Immature natural killer cell (primary cell): Measurements from ENCODE around the gene CHN2. TPM values are rescaled to one million over a fixed set of nuclear protein-coding genes. Genes with fewer than 3 reads are reported as not detected.

Experiments used
- DNase-seq, 3 donors: peaks; one replicate each; pipeline ENCODE4 v3.0.0; 2022; ENCODE audit warnings: mixed read lengths in 1 of 3
- H3K27ac Mint-ChIP-seq, 6 donors: one replicate each; pipeline ENCODE4 v1.8.0; 2020; ENCODE audit warnings: mixed read lengths in 6 of 6, mild to moderate bottlenecking in 5 of 6, inconsistent platforms in 4 of 6, moderate library complexity in 3 of 6
- H3K27me3 Mint-ChIP-seq, 3 donors: one replicate each; pipeline ENCODE4 v1.8.0; 2020 to 2021; ENCODE audit warnings: low read depth in 3 of 3, mild to moderate bottlenecking in 3 of 3, mixed read lengths in 3 of 3, moderate library complexity in 3 of 3, inconsistent platforms in 1 of 3
- H3K36me3 Mint-ChIP-seq, 3 donors: one replicate each; pipeline ENCODE4 v1.8.0; 2020; ENCODE audit warnings: mixed read lengths in 3 of 3, inconsistent platforms in 2 of 3, mild to moderate bottlenecking in 2 of 3
- H3K4me1 Mint-ChIP-seq, 2 donors: one replicate each; pipeline ENCODE4 v1.8.0; 2020; ENCODE audit warnings: inconsistent platforms in 2 of 2, mild to moderate bottlenecking in 2 of 2, mixed read lengths in 2 of 2, moderate library complexity in 1 of 2
- H3K4me3 Mint-ChIP-seq, 5 donors: one replicate each; pipeline ENCODE4 v1.8.0; 2020; ENCODE audit warnings: mild to moderate bottlenecking in 5 of 5, mixed read lengths in 5 of 5, inconsistent platforms in 3 of 5, moderate library complexity in 3 of 5
- H3K9me3 Mint-ChIP-seq, 6 donors: one replicate each; pipeline ENCODE4 v1.8.0; 2020; ENCODE audit warnings: mild to moderate bottlenecking in 6 of 6, mixed read lengths in 6 of 6, inconsistent platforms in 4 of 6, moderate library complexity in 3 of 6
- polyA plus RNA-seq, 3 donors: library from polyadenylated mRNA; unstranded; fragments of 300-500 nt; fragmentation: Illumina TruSeq; gene quantifications; one replicate each; pipeline ENCODE4 v1.2.3, GENCODE V29; 2021

The CHN2 gene
- polyA plus RNA-seq = 10 to 100 TPM in 2 of 3 donors, 1 to 10 TPM in 1; 7.7 to 23.9 (median 14.6) TPM

- peak; percentile 72 to 76 (median 75) for DNase-seq
- Mint-ChIP-seq H3K27me3 (peaks cover 5 to 29% (median 13%) of the 10 kb centered on the region in 3 donors), H3K27ac (peak within 1 kb of the TSS; percentile 88 to 96 (median 91)), H3K36me3 (no peaks in the 10 kb centered on the region), H3K4me1 (peaks cover 38 to 51% of the 10 kb centered on the region in 2 donors), H3K4me3 (peak within 1 kb of the TSS; percentile 93 to 99 (median 95)), H3K9me3 (no peaks in the 10 kb centered on the region)
Observed at GRCh38 chr7:29194594-29195427, at the start of gene CHN2. CHN2 (plus strand) TSS chr7:29194775.

- Mint-ChIP-seq H3K4me3 (no peak overlapping the region), H3K36me3 (no peaks in the 10 kb centered on the region), H3K27ac (no peak overlapping the region), H3K4me1 (peaks cover 4 to 6% of the 10 kb centered on the region in 2 donors), H3K9me3 (no peaks in the 10 kb centered on the region), H3K27me3 (peaks cover 7 to 27% (median 10%) of the 10 kb centered on the region in 3 donors)
- no peak for DNase-seq
Observed at GRCh38 chr7:29145553-29146056, 49.0 kb upstream of the CHN2 start.

- no peak within 1 kb of the TSS for H3K27ac Mint-ChIP-seq
- H3K9me3 Mint-ChIP-seq = no peaks in the 10 kb centered on the region
- DNase-seq = no peak
- H3K4me3 Mint-ChIP-seq = peak within 1 kb of the TSS in 2 of 5 donors; percentile 31 to 67
- H3K4me1 Mint-ChIP-seq = peaks cover 4 to 6% of the 10 kb centered on the region in 2 donors
- peaks cover 7 to 27% (median 10%) of the 10 kb centered on the region in 3 donors for H3K27me3 Mint-ChIP-seq
- H3K36me3 Mint-ChIP-seq = no peaks in the 10 kb centered on the region
Observed at GRCh38 chr7:29146057-29146706, 48.4 kb upstream of the CHN2 start, which contains the start of gene CPVL. CPVL (minus strand) TSS chr7:29146537; CDS start chr7:29121061, 25,476 bp downstream.

- Mint-ChIP-seq H3K27me3 (peaks cover 7 to 29% (median 10%) of the 10 kb centered on the region in 3 donors), H3K27ac (no peak overlapping the region), H3K36me3 (no peaks in the 10 kb centered on the region), H3K4me3 (peak overlapping the region in 2 of 5 donors; percentile 8 to 31), H3K4me1 (peaks cover 4 to 6% of the 10 kb centered on the region in 2 donors), H3K9me3 (no peaks in the 10 kb centered on the region)
- DNase-seq = no peak
Observed at GRCh38 chr7:29146888-29147609, 47.5 kb upstream of the CHN2 start.

GRCh38 chr7:29147821-29148220 lies 46.8 kb upstream of the CHN2 start:
- H3K27ac Mint-ChIP-seq = no peak overlapping the region
- H3K27me3 Mint-ChIP-seq = peaks cover 7 to 29% (median 10%) of the 10 kb centered on the region in 3 donors
- peaks cover 4 to 6% of the 10 kb centered on the region in 2 donors for H3K4me1 Mint-ChIP-seq
- no peak for DNase-seq
- H3K4me3 Mint-ChIP-seq = no peak overlapping the region
- H3K36me3 Mint-ChIP-seq = no peaks in the 10 kb centered on the region
- no peaks in the 10 kb centered on the region for H3K9me3 Mint-ChIP-seq

GRCh38 chr7:29149036-29149435 lies 45.5 kb upstream of the CHN2 start:
- DNase-seq = no peak
- Mint-ChIP-seq H3K4me3 (no peak overlapping the region), H3K36me3 (no peaks in the 10 kb centered on the region), H3K27me3 (peaks cover 6 to 33% (median 8%) of the 10 kb centered on the region in 3 donors), H3K4me1 (peaks cover 4 to 6% of the 10 kb centered on the region in 2 donors), H3K27ac (no peak overlapping the region), H3K9me3 (no peaks in the 10 kb centered on the region)

- no peak for DNase-seq
- Mint-ChIP-seq H3K4me1 (peaks cover 6 to 15% of the 10 kb centered on the region in 2 donors), H3K36me3 (no peaks in the 10 kb centered on the region), H3K27ac (no peak overlapping the region), H3K4me3 (no peak overlapping the region), H3K9me3 (no peaks in the 10 kb centered on the region), H3K27me3 (peaks cover 4 to 26% (median 4%) of the 10 kb centered on the region in 3 donors)
Observed at GRCh38 chr7:29150856-29151255, 43.7 kb upstream of the CHN2 start.

GRCh38 chr7:29154076-29154475 lies 40.5 kb upstream of the CHN2 start:
- H3K27ac Mint-ChIP-seq = no peak overlapping the region
- no peaks in the 10 kb centered on the region for H3K9me3 Mint-ChIP-seq
- no peak overlapping the region for H3K4me3 Mint-ChIP-seq

GRCh38 chr7:29156907-29157452 lies 37.6 kb upstream of the CHN2 start:
- Mint-ChIP-seq H3K36me3 (no peaks in the 10 kb centered on the region), H3K4me3 (peak overlapping the region in 4 of 5 donors; percentile 34 to 72 (median 64)), H3K9me3 (peaks cover 0 to 3% (median 0%) of the 10 kb centered on the region in 6 donors), H3K4me1 (peaks cover 18 to 27% of the 10 kb centered on the region in 2 donors), H3K27me3 (peaks cover 4 to 8% (median 6%) of the 10 kb centered on the region in 3 donors), H3K27ac (peak overlapping the region in 5 of 6 donors; percentile 4 to 48 (median 30))
- DNase-seq = peak; percentile 48 to 51 (median 48)

More at GRCh38 chr7:29154076-29154475, 40.5 kb upstream of the CHN2 start:
- Mint-ChIP-seq H3K36me3 (no peaks in the 10 kb centered on the region), H3K4me1 (peaks cover 18 to 27% of the 10 kb centered on the region in 2 donors), H3K27me3 (peaks cover 0 to 11% (median 7%) of the 10 kb centered on the region in 3 donors)
- DNase-seq = no peak

- Mint-ChIP-seq H3K4me1 (peaks cover 18 to 27% of the 10 kb centered on the region in 2 donors), H3K9me3 (peaks cover 0 to 3% (median 0%) of the 10 kb centered on the region in 6 donors), H3K36me3 (no peaks in the 10 kb centered on the region), H3K27ac (no peak overlapping the region), H3K27me3 (peaks cover 4 to 8% (median 7%) of the 10 kb centered on the region in 3 donors), H3K4me3 (no peak overlapping the region)
- no peak for DNase-seq
Observed at GRCh38 chr7:29158795-29159423, 35.7 kb upstream of the CHN2 start.

GRCh38 chr7:29160080-29160479 lies 34.5 kb upstream of the CHN2 start:
- no peak for DNase-seq
- no peaks in the 10 kb centered on the region for H3K36me3 Mint-ChIP-seq
- H3K9me3 Mint-ChIP-seq = peaks cover 0 to 3% (median 0%) of the 10 kb centered on the region in 6 donors
- H3K27me3 Mint-ChIP-seq = peaks cover 4 to 9% (median 7%) of the 10 kb centered on the region in 3 donors
- no peak overlapping the region for H3K4me3 Mint-ChIP-seq
- H3K4me1 Mint-ChIP-seq = peaks cover 18 to 26% of the 10 kb centered on the region in 2 donors
- H3K27ac Mint-ChIP-seq = no peak overlapping the region

GRCh38 chr7:29161231-29161630 lies 33.3 kb upstream of the CHN2 start:
- Mint-ChIP-seq H3K27me3 (peaks cover 6 to 12% (median 11%) of the 10 kb centered on the region in 3 donors), H3K27ac (no peak overlapping the region), H3K9me3 (peaks cover 0 to 8% (median 5%) of the 10 kb centered on the region in 6 donors), H3K4me1 (peaks cover 13 to 15% of the 10 kb centered on the region in 2 donors), H3K36me3 (peaks cover 0 to 5% (median 0%) of the 10 kb centered on the region in 3 donors), H3K4me3 (no peak overlapping the region)
- DNase-seq = no peak
